Mucosa of descending colon (tissue), 3 donors: ENCODE results near the gene CLIC1. TPM values are rescaled to one million over a fixed set of nuclear protein-coding genes. Genes with fewer than 3 reads are reported as not detected.
A peak's percentile ranks its signal among the peaks of the same experiment; 100 is the strongest.

Experiments
- ATAC-seq: fragments of 200-7000 bp; cut with Tn5 transposase; one replicate; pipeline ENCODE4 v1.9.1; 2020; ENCODE audit warnings: mild to moderate bottlenecking, moderate library complexity
- DNase-seq, 3 donors: peaks; one replicate each; pipeline ENCODE4 v3.0.0-alpha.2; 2020
- H3K36me3 ChIP-seq: fragments of 200-600 bp; one replicate; pipeline ENCODE4 v1.8.0; 2021; ENCODE audit warnings: low read depth, mild to moderate bottlenecking
- H3K4me1 ChIP-seq: fragments of 200-600 bp; one replicate; pipeline ENCODE4 v1.8.0; 2021; ENCODE audit warnings: low read depth, mild to moderate bottlenecking
- H3K4me3 ChIP-seq: fragments of 200-600 bp; one replicate; pipeline ENCODE4 v1.8.0; 2021; ENCODE audit warnings: mild to moderate bottlenecking
- H3K9me3 ChIP-seq: fragments of 200-600 bp; one replicate; pipeline ENCODE4 v1.8.0; 2021; ENCODE audit warnings: mild to moderate bottlenecking
- intact Hi-C, 2 donors: fragments of 100-400 bp; cut with DNase I in 1 of 2; cut with micrococcal nuclease in 1 of 2; formaldehyde crosslinking; loops; one replicate each; pipeline versions ENCODE4 v1.11.0 to v1.11.1; 2022; cut with DNase I, micrococcal nuclease
- total RNA-seq, 3 donors: library from RNA; stranded (reverse); fragmentation: NEBNext Ultra II Directional in 2 of 3; extraction: Animal tissue kit (Norgen Biotek cat#: 25700) in 2 of 3; gene quantifications; one replicate each; pipeline versions ENCODE4 v1.2.1 to v1.2.4, GENCODE V29; 2021 to 2023
- TF ChIP-seq, protein P1 (sequence below): fragments of 200-600 bp; IDR thresholded peaks from one replicate; pipeline ENCODE4 v1.8.0; 2022; ENCODE audit warnings: antibody characterized with exemption, mild to moderate bottlenecking
- donor health status: DM: no; HTN: no; CAD: no; lungs with moderate emphysema.
- donor health status: DM: no; HTN: no; CAD: no.
- donor health status: DM: no; HTN: yes; CAD: no.

CLIC1 gene
- total RNA-seq, 3 donors from 2014 or later, result 269 to 555 (median 441) TPM

GRCh38 chr6:31771992-31772358 is 35.6 kb upstream of the CLIC1 start:
- no peak for ATAC-seq
- no peak for DNase-seq
- TF ChIP-seq, protein P1, sequence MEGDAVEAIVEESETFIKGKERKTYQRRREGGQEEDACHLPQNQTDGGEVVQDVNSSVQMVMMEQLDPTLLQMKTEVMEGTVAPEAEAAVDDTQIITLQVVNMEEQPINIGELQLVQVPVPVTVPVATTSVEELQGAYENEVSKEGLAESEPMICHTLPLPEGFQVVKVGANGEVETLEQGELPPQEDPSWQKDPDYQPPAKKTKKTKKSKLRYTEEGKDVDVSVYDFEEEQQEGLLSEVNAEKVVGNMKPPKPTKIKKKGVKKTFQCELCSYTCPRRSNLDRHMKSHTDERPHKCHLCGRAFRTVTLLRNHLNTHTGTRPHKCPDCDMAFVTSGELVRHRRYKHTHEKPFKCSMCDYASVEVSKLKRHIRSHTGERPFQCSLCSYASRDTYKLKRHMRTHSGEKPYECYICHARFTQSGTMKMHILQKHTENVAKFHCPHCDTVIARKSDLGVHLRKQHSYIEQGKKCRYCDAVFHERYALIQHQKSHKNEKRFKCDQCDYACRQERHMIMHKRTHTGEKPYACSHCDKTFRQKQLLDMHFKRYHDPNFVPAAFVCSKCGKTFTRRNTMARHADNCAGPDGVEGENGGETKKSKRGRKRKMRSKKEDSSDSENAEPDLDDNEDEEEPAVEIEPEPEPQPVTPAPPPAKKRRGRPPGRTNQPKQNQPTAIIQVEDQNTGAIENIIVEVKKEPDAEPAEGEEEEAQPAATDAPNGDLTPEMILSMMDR, result no peak
- H3K4me1 ChIP-seq, result peaks cover 35% of the 10 kb centered on the region
- H3K36me3 ChIP-seq, result no peaks in the 10 kb centered on the region
- H3K9me3 ChIP-seq, result no peaks in the 10 kb centered on the region
- intact Hi-C loops, result no loop called here
- H3K4me3 ChIP-seq, result no peak overlapping the region

- TF ChIP-seq, protein P1, result no peak
- no peak for DNase-seq
- intact Hi-C loops, result no loop called here
- H3K9me3 ChIP-seq, result no peaks in the 10 kb centered on the region
- no peak overlapping the region for H3K4me3 ChIP-seq
- ATAC-seq, result no peak
- H3K36me3 ChIP-seq, result no peaks in the 10 kb centered on the region
- H3K4me1 ChIP-seq, result peaks cover 24% of the 10 kb centered on the region
These were observed 34.5 kb upstream of the CLIC1 start for GRCh38 chr6:31770860-31771259.

- TF ChIP-seq, protein P1, result peak; percentile 68
- H3K9me3 ChIP-seq, result no peaks in the 10 kb centered on the region
- DNase-seq, result peak; percentile 89 to 95 (median 95)
- intact Hi-C loops, result no loop called here
- no peaks in the 10 kb centered on the region for H3K36me3 ChIP-seq
- H3K4me3 ChIP-seq, result no peak overlapping the region
- H3K4me1 ChIP-seq, result peaks cover 14% of the 10 kb centered on the region
- peak; percentile 91 for ATAC-seq
These were observed 33.5 kb upstream of the CLIC1 start for GRCh38 chr6:31769684-31770371.

GRCh38 chr6:31768363-31769257 is 32.3 kb upstream of the CLIC1 start:
- H3K9me3 ChIP-seq, result no peaks in the 10 kb centered on the region
- H3K4me3 ChIP-seq, result no peak overlapping the region
- DNase-seq (no peak), ATAC-seq (no peak)
- intact Hi-C loops, result no loop called here
- H3K4me1 ChIP-seq, result peaks cover 11% of the 10 kb centered on the region
- TF ChIP-seq, protein P1, result no peak
- H3K36me3 ChIP-seq, result no peaks in the 10 kb centered on the region

DNA sequence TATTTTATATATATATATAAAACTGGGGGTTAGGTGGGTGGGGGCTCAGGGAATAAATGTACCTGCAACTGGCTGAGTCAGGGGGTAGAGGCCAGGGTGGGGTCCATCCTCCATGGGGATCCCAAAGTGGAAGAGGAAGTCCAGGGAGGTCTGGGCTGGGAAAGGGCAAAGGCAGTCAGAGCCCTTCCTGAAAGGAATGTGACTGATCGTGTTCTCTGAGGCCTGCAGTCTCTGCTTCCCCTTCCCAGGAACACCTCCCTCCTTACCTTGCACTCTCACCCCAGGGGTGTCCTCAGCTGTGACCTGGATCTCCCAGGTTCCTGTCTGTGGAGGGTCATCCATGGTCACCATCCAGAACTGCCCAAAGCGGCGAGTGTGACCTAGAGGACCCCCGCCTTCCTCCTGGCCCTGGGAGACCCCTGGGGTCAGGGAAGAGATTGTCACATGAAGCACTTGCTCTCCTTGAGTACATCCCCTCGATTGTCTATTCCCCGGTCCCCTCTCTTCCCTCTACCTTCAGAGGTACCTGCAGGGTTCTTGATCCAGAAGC is 30.8 kb upstream of the CLIC1 start:
- intact Hi-C loops, result no loop called here
- ATAC-seq (no peak), DNase-seq (no peak)
- H3K36me3 ChIP-seq, result no peaks in the 10 kb centered on the region
- TF ChIP-seq, protein P1, result no peak
- H3K4me3 ChIP-seq, result no peak overlapping the region
- H3K9me3 ChIP-seq, result no peaks in the 10 kb centered on the region
- peaks cover 7% of the 10 kb centered on the region for H3K4me1 ChIP-seq
